Activated CD8-positive, alpha-beta memory T cell treated with anti-CD3 and anti-CD28 coated beads, Interleukin-2, amount 10 ng/mL, durations not matched to agents 7 days and 5 days (primary cell): ENCODE results near the gene CORO6. TPM values are rescaled to one million over a fixed set of nuclear protein-coding genes. Genes with fewer than 3 reads are reported as not detected.

Experiments used
- ATAC-seq: fragments of 150-1000 bp; cut with Tn5 transposase; one replicate; pipeline ENCODE4 v1.10.0; 2021; ENCODE audit warnings: moderate library complexity
- CTCF ChIA-PET: fragments of 350-600 bp; sonication (Branson Sonifier 250); formaldehyde crosslinking; loops from one replicate; lab custom pipeline; 2021; ENCODE audit warnings: antibody characterized with exemption; lab: Charles Lee
- DNase-seq: peaks from one replicate; pipeline ENCODE4 v3.0.0-alpha.2; 2020
- H3K27ac Mint-ChIP-seq: one replicate; pipeline ENCODE4 v1.8.0; 2021; ENCODE audit warnings: mild to moderate bottlenecking, mixed read lengths
- H3K27me3 Mint-ChIP-seq: one replicate; pipeline ENCODE4 v1.8.0; 2021; ENCODE audit warnings: mixed read lengths
- H3K36me3 Mint-ChIP-seq: one replicate; pipeline ENCODE4 v1.8.0; 2021; ENCODE audit warnings: mild to moderate bottlenecking, mixed read lengths
- H3K4me1 Mint-ChIP-seq: one replicate; pipeline ENCODE4 v1.8.0; 2021; ENCODE audit warnings: mixed read lengths
- H3K4me3 Mint-ChIP-seq: one replicate; pipeline ENCODE4 v1.8.0; 2021; ENCODE audit warnings: mild to moderate bottlenecking, moderate library complexity, mixed read lengths
- H3K9me3 Mint-ChIP-seq: one replicate; pipeline ENCODE4 v1.8.0; 2022; ENCODE audit warnings: low read depth, mixed read lengths
- total RNA-seq, 2 experiments: library from RNA; stranded (reverse); gene quantifications; one replicate each; pipeline ENCODE4 v1.2.3, GENCODE V29; 2021

The CORO6 gene
- total RNA-seq, 2 experiments from 2014 or later = 2.7 to 7.0 TPM

DNA sequence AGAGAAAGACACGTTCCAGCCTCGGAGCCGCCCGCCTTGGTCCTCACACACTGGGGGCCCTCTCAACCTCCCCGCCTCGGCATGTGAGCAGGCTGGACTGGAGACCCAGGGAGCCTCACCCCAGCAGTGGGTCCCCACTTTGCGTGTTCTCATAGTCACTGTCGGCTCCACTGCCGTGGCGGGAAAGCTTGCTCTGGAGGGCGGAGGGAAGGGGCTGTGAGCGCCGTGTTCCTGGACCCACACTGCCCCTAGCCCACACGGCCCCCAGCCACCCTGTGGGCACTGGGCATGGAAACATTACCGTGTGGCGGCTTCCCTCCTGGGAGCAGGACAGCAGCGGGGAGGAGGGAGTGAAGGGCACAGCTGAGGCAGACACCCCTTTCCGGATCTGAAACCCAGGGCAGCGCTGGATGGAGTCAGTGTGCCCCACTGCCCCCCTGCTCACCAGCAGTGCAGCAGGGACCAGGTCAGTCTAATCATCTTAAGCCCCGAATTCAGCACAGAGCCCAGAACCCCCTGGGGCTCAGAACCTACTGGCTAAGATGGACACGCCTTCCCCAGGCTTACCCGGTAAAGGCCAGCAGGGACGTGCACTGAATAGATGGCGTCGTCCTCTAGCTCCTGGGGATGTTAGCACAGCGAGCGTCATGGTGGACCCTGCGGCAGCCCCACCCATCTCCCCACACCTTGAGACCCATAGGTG lies 47.0 kb downstream of the CORO6 start:
- Mint-ChIP-seq H3K9me3 (no peaks in the 10 kb centered on the region), H3K27ac (peak overlapping the region; percentile 25), H3K4me1 (peaks cover 9% of the 10 kb centered on the region), H3K36me3 (peaks cover 19% of the 10 kb centered on the region), H3K4me3 (no peak overlapping the region), H3K27me3 (no peaks in the 10 kb centered on the region)
- no peak for ATAC-seq
- DNase-seq = no peak
- CTCF ChIA-PET = interaction anchor here (0.6 to 24.4 kb wide), 4 partner anchors 9 to 40 kb away, joined by 3 to 458 read pairs (median 8); partner anchors contain the start of genes ABHD15 and CORO6

DNA sequence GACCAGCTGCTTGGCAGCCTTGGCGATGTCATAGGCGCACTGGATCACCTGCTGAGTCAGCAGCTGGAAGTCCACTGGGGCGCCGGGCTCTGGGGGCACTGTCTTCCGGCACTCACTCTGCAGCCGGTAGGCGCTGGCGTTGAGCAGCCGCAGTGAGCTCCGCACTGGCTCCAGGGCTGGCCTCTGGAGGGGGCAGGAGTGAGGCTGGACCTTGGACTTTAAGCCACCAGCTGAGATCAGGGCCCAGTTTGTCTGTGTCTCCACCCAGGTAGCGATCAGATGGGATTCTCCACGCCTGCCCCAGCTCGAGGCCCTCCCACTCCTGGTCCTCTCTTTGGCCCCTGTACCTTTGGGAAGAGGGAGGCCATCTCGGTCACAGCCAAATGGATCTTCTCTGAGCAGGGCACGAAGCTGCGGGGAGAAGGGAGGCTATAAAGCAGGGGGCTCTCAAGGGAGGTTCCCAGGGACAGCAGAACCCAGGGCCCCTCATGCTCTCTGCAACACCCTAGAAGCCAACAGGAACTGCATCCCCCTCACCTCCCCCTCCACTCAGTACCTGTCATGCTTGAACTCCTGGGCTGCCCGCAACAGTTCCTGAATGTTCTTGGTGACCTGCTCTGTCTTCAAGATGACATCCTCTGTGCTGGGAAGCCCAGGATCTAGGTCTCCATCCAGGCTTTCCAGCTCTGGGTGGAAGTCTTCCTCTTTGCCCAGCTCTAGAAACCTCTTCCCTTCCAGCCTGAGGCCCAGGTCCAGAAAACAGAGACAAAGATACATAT lies 47.8 kb downstream of the CORO6 start:
- no peak for ATAC-seq
- H3K36me3 Mint-ChIP-seq = peaks cover 17% of the 10 kb centered on the region
- no peaks in the 10 kb centered on the region for H3K9me3 Mint-ChIP-seq
- DNase-seq = no peak
- CTCF ChIA-PET = interaction anchor here (1.1 to 24.4 kb wide), 5 partner anchors 10 to 356 kb away, joined by 3 to 458 read pairs (median 11); partner anchors contain the start of gene CORO6
- peaks cover 5% of the 10 kb centered on the region for H3K4me1 Mint-ChIP-seq
- peak overlapping the region; percentile 25 for H3K27ac Mint-ChIP-seq
- no peak overlapping the region for H3K4me3 Mint-ChIP-seq
- no peaks in the 10 kb centered on the region for H3K27me3 Mint-ChIP-seq

DNA sequence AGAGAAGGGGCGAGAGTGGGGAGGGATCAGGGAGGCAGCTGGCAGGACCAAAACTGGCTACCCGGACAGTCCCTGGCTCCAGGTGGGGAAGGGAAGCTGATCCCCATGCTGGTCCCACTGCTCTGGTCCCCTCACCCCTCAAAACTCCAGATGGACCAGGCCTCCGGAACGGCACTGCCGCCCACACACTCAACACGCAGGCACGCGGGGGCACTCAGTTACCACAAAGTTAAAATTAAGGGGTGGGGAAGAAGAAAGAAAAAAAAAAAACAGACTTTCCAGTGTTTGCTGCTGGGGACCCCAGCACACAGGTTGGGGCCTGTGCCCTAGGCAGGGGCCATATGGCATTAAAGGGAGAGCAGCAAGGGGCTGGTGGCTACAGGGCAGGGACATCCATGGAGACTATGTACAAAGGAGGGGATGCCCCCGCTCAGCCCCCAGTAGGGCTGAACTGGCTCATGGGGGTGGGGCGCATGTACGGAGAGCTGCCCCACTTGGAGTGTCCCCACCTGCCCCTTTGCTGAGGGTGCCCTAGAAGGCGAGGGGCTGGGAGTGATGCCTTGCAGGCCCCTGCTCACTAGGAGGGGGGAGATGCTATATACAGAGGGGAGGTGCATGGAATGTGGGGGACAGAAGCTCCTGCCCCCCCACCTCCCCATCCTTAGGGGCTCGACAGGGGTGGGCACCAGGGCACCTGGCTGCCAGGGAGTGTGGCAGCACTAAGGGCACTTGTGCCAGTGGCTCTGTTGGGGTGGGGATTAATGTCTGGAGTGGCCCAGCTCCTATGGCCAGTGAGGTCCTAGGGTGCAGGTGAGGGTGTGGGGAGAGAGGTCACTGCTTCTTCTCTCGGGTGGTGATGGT lies 48.6 kb downstream of the CORO6 start:
- CTCF ChIA-PET = interaction anchor here (1.1 to 24.4 kb wide), 9 partner anchors 8 to 434 kb away, joined by 3 to 458 read pairs (median 11); partner anchors contain the start of gene CORO6
- Mint-ChIP-seq H3K27ac (no peak overlapping the region), H3K4me3 (no peak overlapping the region), H3K4me1 (peaks cover 9% of the 10 kb centered on the region), H3K9me3 (no peaks in the 10 kb centered on the region), H3K36me3 (peaks cover 13% of the 10 kb centered on the region), H3K27me3 (no peaks in the 10 kb centered on the region)
- ATAC-seq = no peak
- no peak for DNase-seq

DNA sequence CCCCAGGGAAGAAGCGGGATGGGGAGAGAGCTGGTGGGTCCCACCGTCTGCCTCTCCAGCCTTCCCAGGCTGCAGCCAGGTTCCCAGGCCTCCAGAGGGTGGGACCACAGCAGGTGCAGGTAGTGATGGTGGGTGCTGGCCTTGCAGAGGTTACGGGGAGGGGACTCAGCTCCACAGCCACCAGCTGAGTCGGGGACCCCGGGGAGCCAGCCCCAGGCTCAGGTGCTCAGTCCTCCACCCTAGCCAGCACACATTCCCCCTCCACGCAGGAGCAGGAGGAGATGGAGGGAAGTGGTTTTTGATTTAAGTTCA lies 49.2 kb downstream of the CORO6 start:
- Mint-ChIP-seq H3K36me3 (peaks cover 12% of the 10 kb centered on the region), H3K27ac (no peak overlapping the region), H3K9me3 (no peaks in the 10 kb centered on the region), H3K4me1 (peaks cover 10% of the 10 kb centered on the region), H3K27me3 (no peaks in the 10 kb centered on the region), H3K4me3 (no peak overlapping the region)
- ATAC-seq (no peak), DNase-seq (no peak)
- CTCF ChIA-PET = interaction anchor here (0.9 to 24.4 kb wide), 8 partner anchors 8 to 433 kb away, joined by 3 to 458 read pairs (median 8); partner anchors contain the start of gene CORO6

DNA sequence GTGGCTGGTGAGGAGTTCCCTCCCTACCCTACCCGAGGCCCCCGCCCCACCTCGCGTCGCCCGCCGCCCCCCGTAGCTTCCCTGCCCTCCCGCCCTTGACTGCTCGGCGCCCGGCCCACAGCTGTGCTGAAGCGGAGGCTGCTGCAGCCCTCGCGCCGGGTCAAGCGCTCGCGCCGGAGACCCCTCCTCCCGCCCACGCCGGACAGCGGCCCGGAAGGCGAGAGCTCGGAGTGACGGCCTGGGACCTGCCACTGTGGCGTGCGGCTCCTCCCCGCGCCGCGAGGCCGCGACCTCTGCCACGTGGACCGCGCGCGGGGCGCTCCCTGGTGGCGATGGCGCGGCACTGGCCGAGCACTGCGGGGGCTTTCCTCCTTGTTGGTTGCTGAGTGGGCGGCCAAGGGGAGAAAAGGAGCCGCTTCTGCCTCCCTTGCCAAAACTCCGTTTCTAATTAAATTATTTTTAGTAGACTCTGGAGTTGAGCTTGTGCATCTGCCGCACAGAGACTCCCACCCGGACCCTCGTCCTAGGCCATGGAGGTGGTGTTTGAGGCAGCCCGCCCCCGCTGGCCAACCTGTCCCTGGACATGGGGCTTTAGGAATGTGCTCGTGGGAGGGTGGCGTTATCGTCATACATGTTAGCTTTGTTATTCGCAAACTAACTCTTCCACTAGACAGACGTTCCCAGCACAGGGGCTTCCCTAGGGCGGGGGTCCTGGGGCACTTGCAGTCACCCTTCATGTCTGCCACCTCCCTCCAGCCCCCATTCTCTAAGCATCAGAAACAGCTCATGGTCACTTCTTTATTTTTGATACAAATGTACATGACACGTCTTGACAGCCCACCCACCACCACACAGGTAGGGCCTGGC lies 49.8 kb downstream of the CORO6 start:
- peaks cover 10% of the 10 kb centered on the region for H3K4me1 Mint-ChIP-seq
- peak; percentile 73 for DNase-seq
- H3K4me3 Mint-ChIP-seq = no peak overlapping the region
- H3K36me3 Mint-ChIP-seq = peaks cover 12% of the 10 kb centered on the region
- H3K9me3 Mint-ChIP-seq = no peaks in the 10 kb centered on the region
- CTCF ChIA-PET = interaction anchor here (0.9 to 24.4 kb wide), 9 partner anchors 9 to 433 kb away, joined by 3 to 458 read pairs (median 4); partner anchors contain the start of gene CORO6
- ATAC-seq = peak; percentile 43
- no peak overlapping the region for H3K27ac Mint-ChIP-seq
- H3K27me3 Mint-ChIP-seq = no peaks in the 10 kb centered on the region

DNA sequence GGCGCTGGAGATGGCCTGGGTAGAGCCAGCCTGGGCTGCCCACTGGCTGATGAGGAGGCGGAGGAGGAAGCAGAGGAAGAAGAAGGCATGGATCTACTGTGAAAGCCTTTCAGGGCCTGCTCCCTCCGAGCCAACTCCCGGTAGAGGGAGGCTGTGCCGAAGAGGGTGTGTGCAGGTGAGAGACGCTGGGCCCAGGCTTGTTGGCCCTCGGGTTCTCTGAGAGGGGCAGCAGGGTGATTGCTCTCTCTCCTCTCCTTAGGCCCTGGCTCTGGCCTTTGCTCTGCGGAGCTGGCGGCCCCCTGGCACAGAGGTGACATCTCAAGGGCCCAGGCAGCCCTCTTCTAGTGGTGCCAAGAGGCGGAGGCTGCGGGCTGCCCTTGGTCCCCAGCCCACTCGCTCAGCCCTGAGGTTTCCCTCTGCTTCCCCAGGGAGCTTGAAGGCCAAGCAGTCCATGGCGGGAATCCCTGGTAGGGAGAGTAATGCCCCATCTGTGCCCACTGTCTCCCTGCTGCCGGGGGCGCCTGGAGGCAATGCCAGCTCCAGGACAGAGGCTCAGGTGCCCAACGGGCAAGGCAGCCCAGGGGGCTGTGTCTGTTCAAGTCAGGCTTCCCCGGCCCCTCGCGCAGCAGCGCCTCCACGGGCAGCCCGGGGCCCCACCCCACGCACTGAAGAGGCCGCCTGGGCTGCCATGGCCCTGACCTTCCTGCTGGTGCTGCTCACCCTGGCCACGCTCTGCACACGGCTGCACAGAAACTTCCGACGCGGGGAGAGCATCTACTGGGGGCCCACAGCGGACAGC lies 50.6 kb downstream of the CORO6 start:
- CTCF ChIA-PET = interaction anchor here (0.6 to 24.4 kb wide), 9 partner anchors 10 to 202 kb away, joined by 3 to 458 read pairs (median 11); partner anchors contain the start of genes ANKRD13B and CORO6
- no peaks in the 10 kb centered on the region for H3K27me3 Mint-ChIP-seq
- peaks cover 10% of the 10 kb centered on the region for H3K4me1 Mint-ChIP-seq
- ATAC-seq (no peak), DNase-seq (no peak)
- H3K36me3 Mint-ChIP-seq = peaks cover 10% of the 10 kb centered on the region
- H3K4me3 Mint-ChIP-seq = no peak overlapping the region
- H3K9me3 Mint-ChIP-seq = no peaks in the 10 kb centered on the region
- H3K27ac Mint-ChIP-seq = no peak overlapping the region

DNA sequence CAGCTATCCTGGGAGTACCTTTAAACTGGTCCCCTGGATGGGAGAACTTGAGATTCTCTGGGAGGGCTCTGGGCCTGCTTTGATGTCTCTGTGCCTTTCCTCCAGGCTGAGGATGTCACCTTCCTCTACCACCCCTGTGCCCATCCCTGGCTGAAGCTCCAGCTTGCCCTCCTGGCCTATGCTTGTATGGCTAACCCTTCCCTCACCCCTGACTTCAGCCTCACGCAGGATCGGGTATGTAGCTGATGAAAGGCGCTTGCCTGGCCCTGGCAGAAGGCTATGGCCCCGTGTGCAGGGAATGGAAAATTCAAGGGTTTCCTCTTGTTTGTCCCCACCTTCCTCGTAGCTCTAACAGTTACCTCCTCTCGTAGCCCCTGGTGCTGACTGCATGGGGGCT lies 51.2 kb downstream of the CORO6 start:
- Mint-ChIP-seq H3K27ac (no peak overlapping the region), H3K4me1 (peaks cover 10% of the 10 kb centered on the region), H3K36me3 (peaks cover 10% of the 10 kb centered on the region), H3K27me3 (no peaks in the 10 kb centered on the region), H3K4me3 (no peak overlapping the region), H3K9me3 (no peaks in the 10 kb centered on the region)
- DNase-seq = no peak
- CTCF ChIA-PET = interaction anchor here (0.6 to 24.4 kb wide), 5 partner anchors 10 to 201 kb away, joined by 4 to 458 read pairs (median 13); partner anchors contain the start of genes ANKRD13B and CORO6
- ATAC-seq = no peak

DNA sequence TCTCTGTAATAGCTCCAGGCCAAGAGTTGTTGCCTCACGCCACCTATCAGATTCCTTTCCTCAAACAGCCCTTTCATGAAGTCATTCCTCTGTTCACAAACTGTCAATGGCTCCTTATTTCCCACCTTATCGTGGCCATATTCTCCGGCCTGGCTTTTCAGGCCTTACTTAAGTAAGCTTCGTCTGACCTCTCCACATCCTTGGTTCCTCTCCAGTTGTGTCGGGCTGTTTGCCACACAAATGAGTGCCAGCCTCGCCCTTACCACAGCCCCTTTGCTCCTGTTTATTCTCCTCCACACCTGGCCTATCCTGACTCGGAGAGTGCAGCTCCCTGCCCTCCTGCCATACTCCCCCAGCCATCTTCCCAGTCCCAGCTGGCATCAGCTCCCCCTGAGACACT lies 52.2 kb downstream of the CORO6 start:
- Mint-ChIP-seq H3K36me3 (peaks cover 12% of the 10 kb centered on the region), H3K9me3 (no peaks in the 10 kb centered on the region), H3K27ac (no peak overlapping the region), H3K4me1 (peaks cover 15% of the 10 kb centered on the region), H3K4me3 (peak overlapping the region; percentile 8), H3K27me3 (no peaks in the 10 kb centered on the region)
- CTCF ChIA-PET = interaction anchor here (0.7 to 24.4 kb wide), 7 partner anchors 11 to 200 kb away, joined by 3 to 458 read pairs (median 8); partner anchors contain the start of genes ANKRD13B and CORO6
- ATAC-seq (no peak), DNase-seq (peak; percentile 36)

DNA sequence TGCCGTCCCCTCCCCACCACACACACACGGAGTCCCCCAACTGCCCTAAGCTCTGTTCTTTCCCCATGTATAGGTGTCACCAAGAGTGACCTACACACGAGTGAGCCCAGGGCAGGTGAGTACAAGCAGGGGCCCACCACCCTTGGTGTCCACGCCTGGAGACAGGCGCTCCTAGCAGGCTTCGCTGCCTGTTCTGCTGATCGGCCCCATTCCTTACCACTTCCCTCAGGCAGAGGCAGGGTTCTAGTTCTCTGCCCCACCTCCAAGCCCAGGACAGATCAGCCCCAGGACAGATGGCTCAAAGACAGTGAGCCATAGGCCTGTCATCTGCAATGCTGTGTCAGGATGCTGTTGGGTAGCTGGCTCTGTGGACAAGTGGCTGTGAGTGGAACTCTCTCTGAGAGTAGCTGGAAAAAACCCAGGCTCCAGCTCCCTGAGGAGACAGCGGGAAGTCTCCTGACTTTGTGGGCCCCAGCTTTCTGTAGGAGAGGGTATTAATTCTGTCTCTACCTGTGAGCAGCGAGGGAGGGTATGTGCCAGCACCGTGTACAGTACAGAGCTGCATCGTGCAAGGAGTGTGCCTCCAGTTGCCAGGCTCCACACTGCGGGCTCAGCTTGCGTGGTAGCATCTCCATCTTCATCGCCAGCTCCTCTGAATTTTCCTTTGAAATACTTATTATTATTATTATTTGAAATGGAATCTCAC lies 53.3 kb downstream of the CORO6 start:
- H3K27ac Mint-ChIP-seq = peak overlapping the region; percentile 64
- DNase-seq (no peak), ATAC-seq (no peak)
- H3K27me3 Mint-ChIP-seq = no peaks in the 10 kb centered on the region
- CTCF ChIA-PET = interaction anchor here (1.2 to 24.4 kb wide), 7 partner anchors 13 to 199 kb away, joined by 3 to 458 read pairs (median 38); partner anchors contain the start of genes ANKRD13B and CORO6
- peaks cover 22% of the 10 kb centered on the region for H3K4me1 Mint-ChIP-seq
- peak overlapping the region; percentile 95 for H3K4me3 Mint-ChIP-seq
- H3K36me3 Mint-ChIP-seq = peaks cover 10% of the 10 kb centered on the region
- H3K9me3 Mint-ChIP-seq = no peaks in the 10 kb centered on the region

DNA sequence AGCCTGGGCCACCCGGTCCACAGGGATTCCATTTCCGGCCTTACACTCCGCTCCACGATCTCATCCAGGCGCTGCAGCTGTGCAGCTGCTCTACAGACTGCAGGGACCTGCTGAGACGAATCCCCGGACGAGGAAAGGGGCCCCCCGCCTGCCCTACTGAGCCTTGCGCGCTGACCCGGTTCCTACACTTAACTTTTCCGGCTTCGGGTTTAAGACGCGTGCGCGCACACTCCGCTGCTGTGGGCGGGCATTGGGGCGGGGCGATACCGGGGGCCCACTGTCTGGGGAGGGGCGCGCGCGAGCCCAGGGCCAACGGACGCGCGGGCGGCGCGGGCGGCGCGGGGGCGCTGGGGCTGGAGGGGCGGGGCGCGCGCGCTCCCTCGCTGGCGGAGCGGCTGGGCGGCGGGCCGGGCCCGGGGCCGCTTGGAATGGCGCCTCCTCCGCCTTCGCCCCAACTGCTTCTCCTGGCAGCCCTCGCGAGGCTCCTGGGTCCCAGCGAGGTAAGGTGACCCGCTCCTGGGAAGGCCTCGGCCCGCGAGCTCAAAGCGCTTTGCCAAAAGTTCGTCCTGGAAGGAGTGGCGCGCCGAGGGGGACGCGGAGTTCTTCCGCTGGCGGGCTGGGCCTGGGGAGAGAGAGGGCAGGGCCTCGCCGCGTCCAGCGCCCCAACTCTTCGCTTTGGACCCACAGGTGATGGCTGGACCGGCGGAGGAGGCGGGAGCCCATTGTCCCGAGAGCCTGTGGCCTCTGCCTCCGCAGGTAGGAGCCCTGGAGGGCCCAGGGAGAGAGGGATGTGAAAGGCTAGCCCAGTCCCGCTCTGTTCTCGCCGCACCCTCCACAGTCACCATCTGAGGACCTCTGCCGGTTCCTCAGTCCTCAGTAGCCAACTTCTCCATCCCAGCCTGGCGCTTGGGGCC lies 54.1 kb downstream of the CORO6 start, which contains the start of gene TP53I13:
TSS of gene TP53I13 (plus strand) at position 371 of the 914 bp plus-strand sequence. CDS start at position 429, 58 bp downstream.
- Mint-ChIP-seq H3K27me3 (no peaks in the 10 kb centered on the region), H3K4me3 (peak within 1 kb of the TSS; percentile 95), H3K36me3 (peaks cover 10% of the 10 kb centered on the region), H3K4me1 (peaks cover 29% of the 10 kb centered on the region), H3K27ac (peak within 1 kb of the TSS; percentile 91), H3K9me3 (no peaks in the 10 kb centered on the region)
- CTCF ChIA-PET = interaction anchor here (0.7 to 24.4 kb wide), 13 partner anchors 11 to 389 kb away, joined by 3 to 458 read pairs (median 4); partner anchors contain the start of genes CORO6, MYO18A and TAOK1
- peak; percentile 92 for DNase-seq
- peak; percentile 61 for ATAC-seq
